VCaP (cell line): Measurements from ENCODE around the gene PAM16.

ENCODE experiments used
- H3K27ac ChIP-seq: fragments of 450-650 bp; 2 replicates; pipeline ENCODE4 v1.5.1; 2017
- TF ChIP-seq, protein P1 (sequence below): fragments of 450-650 bp; conservative IDR thresholded peaks from 2 replicates; pipeline ENCODE4 v1.5.1; 2017; ENCODE audit warnings: mild to moderate bottlenecking, moderate library complexity

The PAM16 gene

DNA sequence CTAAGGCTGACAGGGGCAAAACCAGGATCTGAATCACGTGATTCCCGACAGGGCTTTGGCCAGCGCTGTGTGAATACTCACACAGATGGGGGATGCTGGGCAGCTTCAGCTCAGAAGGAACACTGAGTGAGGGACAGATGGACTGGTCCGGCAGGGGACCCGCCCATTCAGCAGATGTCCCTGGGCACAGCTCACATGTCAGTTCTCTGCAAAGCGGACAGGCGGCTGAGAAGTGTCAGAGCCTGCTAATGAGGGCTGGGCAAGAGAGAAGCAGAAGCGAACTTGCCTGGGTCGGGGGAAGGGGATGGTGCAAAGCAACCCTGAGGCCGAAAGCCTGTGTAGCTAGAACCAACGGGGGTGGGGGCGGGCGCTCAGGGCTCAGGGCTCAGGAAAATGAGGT is 47.1 kb downstream of the PAM16 start:
- H3K27ac ChIP-seq, result no peak overlapping the region
- TF ChIP-seq, protein P1, sequence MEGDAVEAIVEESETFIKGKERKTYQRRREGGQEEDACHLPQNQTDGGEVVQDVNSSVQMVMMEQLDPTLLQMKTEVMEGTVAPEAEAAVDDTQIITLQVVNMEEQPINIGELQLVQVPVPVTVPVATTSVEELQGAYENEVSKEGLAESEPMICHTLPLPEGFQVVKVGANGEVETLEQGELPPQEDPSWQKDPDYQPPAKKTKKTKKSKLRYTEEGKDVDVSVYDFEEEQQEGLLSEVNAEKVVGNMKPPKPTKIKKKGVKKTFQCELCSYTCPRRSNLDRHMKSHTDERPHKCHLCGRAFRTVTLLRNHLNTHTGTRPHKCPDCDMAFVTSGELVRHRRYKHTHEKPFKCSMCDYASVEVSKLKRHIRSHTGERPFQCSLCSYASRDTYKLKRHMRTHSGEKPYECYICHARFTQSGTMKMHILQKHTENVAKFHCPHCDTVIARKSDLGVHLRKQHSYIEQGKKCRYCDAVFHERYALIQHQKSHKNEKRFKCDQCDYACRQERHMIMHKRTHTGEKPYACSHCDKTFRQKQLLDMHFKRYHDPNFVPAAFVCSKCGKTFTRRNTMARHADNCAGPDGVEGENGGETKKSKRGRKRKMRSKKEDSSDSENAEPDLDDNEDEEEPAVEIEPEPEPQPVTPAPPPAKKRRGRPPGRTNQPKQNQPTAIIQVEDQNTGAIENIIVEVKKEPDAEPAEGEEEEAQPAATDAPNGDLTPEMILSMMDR, result no peak

DNA sequence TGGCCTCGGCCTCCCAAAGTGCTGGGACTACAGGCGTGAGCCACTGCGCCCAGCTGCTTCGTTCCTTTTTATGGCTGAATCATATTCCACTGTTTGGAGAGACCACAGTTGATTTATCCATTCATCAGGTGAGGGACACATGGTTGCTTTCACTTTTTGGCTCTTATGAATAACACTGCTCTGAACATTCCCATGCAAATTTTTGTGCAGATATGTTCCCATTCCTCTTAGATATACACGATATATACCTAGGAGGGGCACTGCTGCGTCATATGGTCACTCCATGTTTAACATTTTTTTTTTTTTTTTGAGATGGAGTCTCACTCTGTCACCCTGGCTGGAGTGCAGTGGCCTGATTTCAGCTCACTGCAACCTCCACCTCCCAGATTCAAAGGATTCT is 49.2 kb downstream of the PAM16 start:
- TF ChIP-seq, protein P1, result no peak
- H3K27ac ChIP-seq, result no peak overlapping the region

DNA sequence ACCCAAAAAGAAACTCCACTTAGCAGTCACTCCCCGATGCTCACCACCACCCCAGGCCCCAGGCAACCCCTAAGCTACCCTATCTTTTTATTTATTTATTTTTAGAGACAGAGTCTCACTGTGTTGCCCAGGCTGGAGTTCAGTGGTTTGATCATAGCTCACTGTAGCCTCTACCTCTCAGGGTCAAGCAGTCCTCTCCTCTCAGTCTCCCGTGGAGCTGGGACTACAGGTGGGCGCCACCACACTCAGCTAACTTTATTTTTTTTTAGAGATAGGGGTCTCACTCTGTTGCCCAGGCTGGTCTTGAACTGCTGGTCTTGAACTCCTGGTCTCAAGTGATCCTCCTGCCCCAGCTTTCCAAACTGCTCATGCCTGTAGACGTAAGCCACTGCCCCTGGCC is 49.9 kb downstream of the PAM16 start:
- TF ChIP-seq, protein P1, result no peak
- H3K27ac ChIP-seq, result no peak overlapping the region

DNA sequence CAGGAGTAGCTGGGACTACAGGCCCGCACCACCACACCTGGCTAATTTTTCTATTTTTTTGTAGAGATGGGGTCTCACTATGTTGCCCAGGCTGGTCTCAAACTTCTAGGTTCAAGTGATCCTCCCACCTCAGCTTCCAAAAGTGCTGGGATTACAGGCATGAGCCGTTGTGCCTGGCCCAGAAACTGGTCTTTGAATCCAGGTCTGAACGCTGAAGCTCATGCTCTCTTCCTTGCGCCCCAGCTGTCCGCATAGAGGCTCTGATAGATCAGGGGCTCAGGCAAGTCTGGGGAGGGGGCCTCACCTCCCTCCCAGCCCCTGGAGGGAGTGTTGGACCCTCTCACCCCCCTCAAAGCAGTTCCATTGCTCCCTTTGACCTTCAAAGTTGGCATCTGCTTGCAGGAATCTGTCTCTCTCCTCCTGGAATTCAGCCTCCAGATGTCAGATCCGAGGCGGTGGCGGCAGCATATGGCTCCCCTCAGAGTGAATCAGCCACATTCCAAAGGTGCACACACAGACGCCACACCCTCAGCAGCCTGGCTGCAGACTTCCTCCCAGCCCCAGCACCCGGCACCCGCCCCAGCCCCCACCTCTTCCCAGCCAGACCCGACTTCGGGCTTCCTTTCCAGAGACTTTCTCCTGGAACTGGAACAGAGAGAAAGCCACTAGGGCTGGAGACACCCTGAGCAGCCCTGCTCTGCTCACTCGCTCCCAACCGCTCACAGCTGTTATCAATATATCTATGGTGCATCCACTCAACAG is 52.2 kb downstream of the PAM16 start:
- no peak overlapping the region for H3K27ac ChIP-seq
- TF ChIP-seq, protein P1, result no peak

DNA sequence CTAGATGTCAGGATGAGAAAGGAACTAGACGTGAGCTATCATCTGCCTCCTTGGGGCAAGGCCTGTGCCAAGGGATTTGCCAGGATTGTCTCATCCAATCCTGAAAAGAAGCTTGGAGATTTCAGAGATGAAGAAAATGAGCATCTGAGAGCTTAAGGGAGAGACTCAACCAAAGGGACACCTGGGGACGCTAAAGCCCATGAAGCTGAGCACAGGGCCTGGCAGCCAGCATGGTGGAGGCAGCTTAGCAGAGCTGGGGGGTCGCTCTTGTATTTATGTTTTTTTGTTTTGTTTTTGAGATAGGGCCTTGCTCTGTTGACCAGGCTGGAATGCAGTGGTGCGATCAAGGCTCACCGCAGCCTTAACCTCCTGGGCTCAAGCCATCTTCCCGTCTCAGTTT is 53.6 kb downstream of the PAM16 start:
- TF ChIP-seq, protein P1, result no peak
- H3K27ac ChIP-seq, result no peak overlapping the region

DNA sequence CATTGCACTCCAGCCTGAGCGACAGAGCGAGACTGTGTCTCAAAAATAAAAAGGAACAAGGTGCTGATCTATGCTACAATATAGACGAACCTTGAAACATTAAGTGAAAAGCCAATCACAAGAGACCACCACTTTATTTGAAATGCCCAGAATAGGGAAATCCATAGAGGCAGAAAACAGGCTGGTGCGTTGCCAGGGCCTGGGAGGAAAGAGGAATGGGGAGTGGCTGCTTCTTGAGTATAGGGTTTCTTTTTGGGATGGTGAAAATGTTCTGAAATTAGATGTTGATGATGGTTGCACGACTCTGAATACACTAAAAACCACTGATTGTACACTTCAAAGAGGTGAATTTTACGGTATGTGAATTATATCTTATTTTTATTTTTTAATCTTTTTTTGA is 55.5 kb downstream of the PAM16 start:
- no peak overlapping the region for H3K27ac ChIP-seq
- TF ChIP-seq, protein P1, result no peak

DNA sequence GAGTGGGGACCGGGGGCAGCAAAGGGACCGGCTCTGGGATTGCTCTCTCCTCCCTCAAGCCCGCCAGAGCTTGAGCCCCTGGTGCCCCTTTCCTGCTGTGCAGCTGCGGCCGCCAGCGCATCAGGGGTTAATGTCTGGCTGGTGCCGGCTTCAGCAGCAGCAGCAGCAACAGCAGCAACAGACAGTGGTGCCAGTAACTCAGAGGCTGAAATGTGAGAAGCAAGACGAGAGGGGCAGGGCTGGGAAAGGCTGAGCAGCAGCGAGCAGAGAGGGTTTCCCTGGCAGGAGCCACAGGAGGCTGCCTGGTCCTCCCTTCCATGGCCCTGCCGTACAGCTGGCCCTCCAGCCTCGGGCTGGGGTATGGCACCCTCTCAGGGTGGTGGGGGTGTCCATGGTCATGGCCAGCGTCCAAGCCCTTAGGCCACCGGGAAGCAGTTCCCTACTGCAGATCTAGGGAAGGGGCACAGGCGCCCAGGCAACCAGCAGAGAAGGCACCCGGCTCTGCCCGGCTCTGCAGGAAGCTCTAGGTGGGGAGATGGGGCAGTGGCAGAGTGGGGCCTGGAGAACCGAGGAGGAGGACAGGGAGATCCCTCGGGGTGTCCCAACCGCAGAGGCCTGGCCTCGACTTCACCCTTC is 57.2 kb downstream of the PAM16 start:
- TF ChIP-seq, protein P1, result no peak
- peak overlapping the region; percentile 30; the same call in 1 of the 2 replicates for H3K27ac ChIP-seq
